Measurements from ENCODE around the gene ABCA6.

Gene ABCA6

DNA sequence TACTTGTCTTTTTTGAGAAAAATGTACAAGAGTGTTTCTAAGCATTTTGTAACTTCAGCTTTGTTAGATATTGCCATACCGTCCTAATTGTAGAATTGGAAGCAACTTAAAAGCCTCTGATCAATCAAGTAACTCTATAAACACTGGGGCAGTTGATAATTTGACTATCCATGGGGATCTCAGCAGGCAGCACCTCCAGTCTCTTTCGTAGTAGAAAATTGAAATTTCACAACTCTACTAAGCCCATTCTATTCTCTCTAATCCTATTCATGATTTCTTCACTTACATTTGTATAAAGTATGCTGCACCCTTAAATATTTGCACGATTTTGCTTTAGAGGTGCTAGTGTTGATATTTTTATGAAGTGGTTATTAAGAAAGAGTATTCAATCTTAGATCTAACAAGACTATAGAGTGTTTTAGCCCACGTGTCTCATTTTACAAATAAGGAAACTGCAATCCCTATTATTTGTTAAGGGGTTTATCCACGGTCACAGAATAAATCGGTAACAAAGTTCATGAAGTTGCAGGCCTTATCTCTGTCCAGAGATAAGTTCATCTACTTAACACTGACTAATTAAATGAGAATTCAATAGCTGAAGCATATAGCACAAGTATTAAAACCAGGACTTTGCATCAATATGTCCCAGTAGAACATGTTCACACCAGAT is 10.9 kb downstream of the ABCA6 start:
- TF ChIP-seq SIN3A (IDR thresholded peaks at IDR 0.05; ENCODE audit: borderline replicate concordance, insufficient read depth, low read length) (no peak), REST (IDR thresholded peaks at IDR 0.05; ENCODE audit: insufficient read depth in 1 of 2, low read depth in 2 of 2, low read length in 2 of 2) (no peak), TAF1 (IDR thresholded peaks at IDR 0.05; ENCODE audit: borderline replicate concordance, insufficient read depth, low read length) (no peak), FOXP2 (optimal IDR thresholded peaks at IDR 0.05; ENCODE audit: borderline replicate concordance, extremely low read depth, extremely low read length, insufficient read depth) (no peak), POLR2AphosphoS5 (IDR thresholded peaks at IDR 0.05; ENCODE audit: low read depth, low read length) (no peak)

GRCh38 chr17:69123626-69124025 is 18.1 kb downstream of the ABCA6 start:
- TF ChIP-seq TAF1 (IDR thresholded peaks at IDR 0.05; ENCODE audit: borderline replicate concordance, insufficient read depth, low read length), result no peak
- TF ChIP-seq FOXP2 (optimal IDR thresholded peaks at IDR 0.05; ENCODE audit: borderline replicate concordance, extremely low read depth, extremely low read length, insufficient read depth), result no peak
- TF ChIP-seq POLR2AphosphoS5 (IDR thresholded peaks at IDR 0.05; ENCODE audit: low read depth, low read length), result no peak

GRCh38 chr17:69122065-69122464 is 19.6 kb downstream of the ABCA6 start:
- no peak for TF ChIP-seq REST (IDR thresholded peaks at IDR 0.05; ENCODE audit: insufficient read depth in 1 of 2, low read depth in 2 of 2, low read length in 2 of 2)
- no peak for TF ChIP-seq SIN3A (IDR thresholded peaks at IDR 0.05; ENCODE audit: borderline replicate concordance, insufficient read depth, low read length)
- no peak for TF ChIP-seq POLR2AphosphoS5 (IDR thresholded peaks at IDR 0.05; ENCODE audit: low read depth, low read length)
- no peak for TF ChIP-seq FOXP2 (optimal IDR thresholded peaks at IDR 0.05; ENCODE audit: borderline replicate concordance, extremely low read depth, extremely low read length, insufficient read depth)
- no peak for TF ChIP-seq TAF1 (IDR thresholded peaks at IDR 0.05; ENCODE audit: borderline replicate concordance, insufficient read depth, low read length)

- TF ChIP-seq FOXP2 (optimal IDR thresholded peaks at IDR 0.05; ENCODE audit: borderline replicate concordance, extremely low read depth, extremely low read length, insufficient read depth) (no peak), REST (IDR thresholded peaks at IDR 0.05; ENCODE audit: insufficient read depth in 1 of 2, low read depth in 2 of 2, low read length in 2 of 2) (no peak), POLR2AphosphoS5 (IDR thresholded peaks at IDR 0.05; ENCODE audit: low read depth, low read length) (no peak), SIN3A (IDR thresholded peaks at IDR 0.05; ENCODE audit: borderline replicate concordance, insufficient read depth, low read length) (no peak), TAF1 (IDR thresholded peaks at IDR 0.05; ENCODE audit: borderline replicate concordance, insufficient read depth, low read length) (no peak)
These were observed 23.6 kb downstream of the ABCA6 start for GRCh38 chr17:69117855-69118784.

- TF ChIP-seq TAF1 (IDR thresholded peaks at IDR 0.05; ENCODE audit: borderline replicate concordance, insufficient read depth, low read length) (no peak), SIN3A (IDR thresholded peaks at IDR 0.05; ENCODE audit: borderline replicate concordance, insufficient read depth, low read length) (no peak), REST (IDR thresholded peaks at IDR 0.05; ENCODE audit: insufficient read depth in 1 of 2, low read depth in 2 of 2, low read length in 2 of 2) (no peak), FOXP2 (optimal IDR thresholded peaks at IDR 0.05; ENCODE audit: borderline replicate concordance, extremely low read depth, extremely low read length, insufficient read depth) (no peak), POLR2AphosphoS5 (IDR thresholded peaks at IDR 0.05; ENCODE audit: low read depth, low read length) (no peak)
These were observed 29.9 kb downstream of the ABCA6 start for GRCh38 chr17:69111794-69112193.

Data from PFSK-1 (cell line).